ENCODE results near the gene ARFGEF2. TPM values are rescaled to one million over a fixed set of nuclear protein-coding genes. Genes with fewer than 3 reads are reported as not detected.

The ARFGEF2 gene
- polyA plus RNA-seq (2013, experiment 1 of 2), result 10.2 TPM
- polyA plus RNA-seq (2013, experiment 2 of 2), result 10.5 TPM

GRCh38 chr20:48921168-48921882 is at the start of gene ARFGEF2:
Gene ARFGEF2 (plus strand): TSS chr20:48921711. CDS start chr20:48921890, 179 bp downstream.
- under 1% methylated on average over 70 of the region's 70 CpGs for WGBS
- H3K4me3 ChIP-seq (ENCODE audit: low read length), result peak within 1 kb of the TSS; percentile 92
- no peaks in the 10 kb centered on the region for H3K9me3 ChIP-seq (ENCODE audit: insufficient read depth, low read depth, low read length)
- no peaks in the 10 kb centered on the region for H3K36me3 ChIP-seq (ENCODE audit: insufficient read depth, low read length)
- peak within 1 kb of the TSS; percentile 96 for H3K9ac ChIP-seq (ENCODE audit: low read depth, low read length)
- no peaks in the 10 kb centered on the region; the same call in 1 of the 2 replicates for H3K4me1 ChIP-seq (ENCODE audit: insufficient read depth, low read length)
- H3K27ac ChIP-seq (ENCODE audit: low read depth, low read length), result peak within 1 kb of the TSS; percentile 90
- no peaks in the 10 kb centered on the region; the same call in 1 of the 2 replicates for H3K27me3 ChIP-seq (ENCODE audit: insufficient read depth, low read length)

GRCh38 chr20:48875233-48875913 is 46.1 kb upstream of the ARFGEF2 start:
- 88% methylated on average over 17 of the region's 17 CpGs for WGBS
- no peak overlapping the region for H3K4me3 ChIP-seq (ENCODE audit: low read length)

GRCh38 chr20:48875914-48876240 is 45.6 kb upstream of the ARFGEF2 start:
- 88% methylated on average over 4 of the region's 5 CpGs for WGBS
- Histone ChIP-seq H3K4me1 (ENCODE audit: insufficient read depth, low read length) (peaks cover 3% of the 10 kb centered on the region; the same call in 1 of the 2 replicates), H3K9ac (ENCODE audit: low read depth, low read length) (no peak overlapping the region), H3K27ac (ENCODE audit: low read depth, low read length) (no peak overlapping the region), H3K4me3 (ENCODE audit: low read length) (no peak overlapping the region), H3K9me3 (ENCODE audit: insufficient read depth, low read depth, low read length) (no peaks in the 10 kb centered on the region), H3K27me3 (ENCODE audit: insufficient read depth, low read length) (no peaks in the 10 kb centered on the region), H3K36me3 (ENCODE audit: insufficient read depth, low read length) (no peaks in the 10 kb centered on the region)

More at GRCh38 chr20:48875233-48875913, 46.1 kb upstream of the ARFGEF2 start:
- H3K27ac ChIP-seq (ENCODE audit: low read depth, low read length), result no peak overlapping the region
- H3K9me3 ChIP-seq (ENCODE audit: insufficient read depth, low read depth, low read length), result no peaks in the 10 kb centered on the region
- H3K9ac ChIP-seq (ENCODE audit: low read depth, low read length), result no peak overlapping the region
- peaks cover 3% of the 10 kb centered on the region; the same call in 1 of the 2 replicates for H3K4me1 ChIP-seq (ENCODE audit: insufficient read depth, low read length)
- no peaks in the 10 kb centered on the region for H3K27me3 ChIP-seq (ENCODE audit: insufficient read depth, low read length)
- H3K36me3 ChIP-seq (ENCODE audit: insufficient read depth, low read length), result no peaks in the 10 kb centered on the region

GRCh38 chr20:48877304-48877703 is 44.2 kb upstream of the ARFGEF2 start:
- Histone ChIP-seq H3K36me3 (ENCODE audit: insufficient read depth, low read length) (no peaks in the 10 kb centered on the region), H3K4me1 (ENCODE audit: insufficient read depth, low read length) (peaks cover 3% of the 10 kb centered on the region; the same call in 1 of the 2 replicates), H3K4me3 (ENCODE audit: low read length) (no peak overlapping the region), H3K27me3 (ENCODE audit: insufficient read depth, low read length) (no peaks in the 10 kb centered on the region), H3K9me3 (ENCODE audit: insufficient read depth, low read depth, low read length) (no peaks in the 10 kb centered on the region), H3K27ac (ENCODE audit: low read depth, low read length) (no peak overlapping the region), H3K9ac (ENCODE audit: low read depth, low read length) (no peak overlapping the region)
- 47% methylated on average over 2 of the region's 2 CpGs for WGBS

GRCh38 chr20:48878534-48879248 is 42.8 kb upstream of the ARFGEF2 start:
- Histone ChIP-seq H3K4me1 (ENCODE audit: insufficient read depth, low read length) (peaks cover 3% of the 10 kb centered on the region; the same call in 1 of the 2 replicates), H3K36me3 (ENCODE audit: insufficient read depth, low read length) (no peaks in the 10 kb centered on the region), H3K27ac (ENCODE audit: low read depth, low read length) (no peak overlapping the region), H3K9ac (ENCODE audit: low read depth, low read length) (no peak overlapping the region), H3K9me3 (ENCODE audit: insufficient read depth, low read depth, low read length) (no peaks in the 10 kb centered on the region), H3K4me3 (ENCODE audit: low read length) (no peak overlapping the region), H3K27me3 (ENCODE audit: insufficient read depth, low read length) (no peaks in the 10 kb centered on the region)
- 88% methylated on average over 9 of the region's 10 CpGs for WGBS

- Histone ChIP-seq H3K36me3 (ENCODE audit: insufficient read depth, low read length) (no peaks in the 10 kb centered on the region), H3K27ac (ENCODE audit: low read depth, low read length) (no peak overlapping the region), H3K4me3 (ENCODE audit: low read length) (no peak overlapping the region), H3K9me3 (ENCODE audit: insufficient read depth, low read depth, low read length) (no peaks in the 10 kb centered on the region), H3K27me3 (ENCODE audit: insufficient read depth, low read length) (no peaks in the 10 kb centered on the region), H3K9ac (ENCODE audit: low read depth, low read length) (no peak overlapping the region), H3K4me1 (ENCODE audit: insufficient read depth, low read length) (peaks cover 3% of the 10 kb centered on the region; the same call in 1 of the 2 replicates)
- 88% methylated on average over 1 of the region's 1 CpG for WGBS
Observed at GRCh38 chr20:48879612-48880245, 41.8 kb upstream of the ARFGEF2 start.

GRCh38 chr20:48880331-48880730 is 41.2 kb upstream of the ARFGEF2 start:
- Histone ChIP-seq H3K27ac (ENCODE audit: low read depth, low read length) (no peak overlapping the region), H3K9ac (ENCODE audit: low read depth, low read length) (no peak overlapping the region), H3K9me3 (ENCODE audit: insufficient read depth, low read depth, low read length) (no peaks in the 10 kb centered on the region), H3K4me1 (ENCODE audit: insufficient read depth, low read length) (peaks cover 3% of the 10 kb centered on the region; the same call in 1 of the 2 replicates), H3K27me3 (ENCODE audit: insufficient read depth, low read length) (no peaks in the 10 kb centered on the region), H3K4me3 (ENCODE audit: low read length) (no peak overlapping the region), H3K36me3 (ENCODE audit: insufficient read depth, low read length) (no peaks in the 10 kb centered on the region)
- 88% methylated on average over 3 of the region's 3 CpGs for WGBS

- Histone ChIP-seq H3K9me3 (ENCODE audit: insufficient read depth, low read depth, low read length) (no peaks in the 10 kb centered on the region), H3K27me3 (ENCODE audit: insufficient read depth, low read length) (no peaks in the 10 kb centered on the region), H3K36me3 (ENCODE audit: insufficient read depth, low read length) (no peaks in the 10 kb centered on the region), H3K27ac (ENCODE audit: low read depth, low read length) (no peak overlapping the region), H3K4me1 (ENCODE audit: insufficient read depth, low read length) (peaks cover under 1% of the 10 kb centered on the region; the same call in 1 of the 2 replicates), H3K9ac (ENCODE audit: low read depth, low read length) (no peak overlapping the region), H3K4me3 (ENCODE audit: low read length) (no peak overlapping the region)
- WGBS, result 95% methylated on average over 7 of the region's 7 CpGs
Observed at GRCh38 chr20:48880981-48881657, 40.4 kb upstream of the ARFGEF2 start.

GRCh38 chr20:48885237-48885636 is 36.3 kb upstream of the ARFGEF2 start:
- Histone ChIP-seq H3K27me3 (ENCODE audit: insufficient read depth, low read length) (no peaks in the 10 kb centered on the region), H3K4me3 (ENCODE audit: low read length) (no peak overlapping the region), H3K9me3 (ENCODE audit: insufficient read depth, low read depth, low read length) (no peaks in the 10 kb centered on the region), H3K36me3 (ENCODE audit: insufficient read depth, low read length) (no peaks in the 10 kb centered on the region), H3K4me1 (ENCODE audit: insufficient read depth, low read length) (no peaks in the 10 kb centered on the region), H3K27ac (ENCODE audit: low read depth, low read length) (no peak overlapping the region), H3K9ac (ENCODE audit: low read depth, low read length) (no peak overlapping the region)
- WGBS, result 93% methylated on average over 4 of the region's 4 CpGs

GRCh38 chr20:48886194-48886593 is 35.3 kb upstream of the ARFGEF2 start:
- Histone ChIP-seq H3K9ac (ENCODE audit: low read depth, low read length) (no peak overlapping the region), H3K9me3 (ENCODE audit: insufficient read depth, low read depth, low read length) (no peaks in the 10 kb centered on the region), H3K4me1 (ENCODE audit: insufficient read depth, low read length) (no peaks in the 10 kb centered on the region), H3K36me3 (ENCODE audit: insufficient read depth, low read length) (no peaks in the 10 kb centered on the region), H3K27me3 (ENCODE audit: insufficient read depth, low read length) (no peaks in the 10 kb centered on the region), H3K4me3 (ENCODE audit: low read length) (no peak overlapping the region), H3K27ac (ENCODE audit: low read depth, low read length) (no peak overlapping the region)
- WGBS, result 86% methylated on average over 3 of the region's 3 CpGs
